Transverse colon (tissue), 4 donors: ENCODE results near the gene ZNF439.

Source experiments
- CTCF ChIP-seq, 5 experiments: fragments of 200-600 bp in 3 of 5; fragments of 450-650 bp in 2 of 5; sonication (generic) in 3 of 5; IDR thresholded peaks; 1 replicate in 2 of 5; 2 replicates in 3 of 5; pipeline ENCODE4 v1.5.1; 2016 to 2017; ENCODE audit warnings: antibody characterized with exemption in 5 of 5, inconsistent platforms in 3 of 5, mild to moderate bottlenecking in 2 of 5, moderate library complexity in 1 of 5
- POLR2A ChIP-seq: fragments of 450-650 bp; IDR thresholded peaks from one replicate; pipeline ENCODE4 v1.6.1; 2016; ENCODE audit warnings: antibody characterized with exemption, mild to moderate bottlenecking, moderate library complexity
- POLR2AphosphoS5 ChIP-seq, 3 donors: sonication (generic); formaldehyde crosslinking; IDR thresholded peaks; one replicate each; pipeline ENCODE4 v1.6.1; 2016; ENCODE audit warnings: antibody characterized with exemption in 3 of 3

- TF ChIP-seq POLR2A (no peak), CTCF (IDR thresholded peaks at IDR 0.05) (no peak), POLR2AphosphoS5 (IDR thresholded peaks at IDR 0.05) (no peak)
Measured at GRCh38 chr19:11905928-11906327, 57.4 kb downstream of the ZNF439 start.
